ENCODE data around the gene ZC3H18.

ZC3H18 gene

DNA sequence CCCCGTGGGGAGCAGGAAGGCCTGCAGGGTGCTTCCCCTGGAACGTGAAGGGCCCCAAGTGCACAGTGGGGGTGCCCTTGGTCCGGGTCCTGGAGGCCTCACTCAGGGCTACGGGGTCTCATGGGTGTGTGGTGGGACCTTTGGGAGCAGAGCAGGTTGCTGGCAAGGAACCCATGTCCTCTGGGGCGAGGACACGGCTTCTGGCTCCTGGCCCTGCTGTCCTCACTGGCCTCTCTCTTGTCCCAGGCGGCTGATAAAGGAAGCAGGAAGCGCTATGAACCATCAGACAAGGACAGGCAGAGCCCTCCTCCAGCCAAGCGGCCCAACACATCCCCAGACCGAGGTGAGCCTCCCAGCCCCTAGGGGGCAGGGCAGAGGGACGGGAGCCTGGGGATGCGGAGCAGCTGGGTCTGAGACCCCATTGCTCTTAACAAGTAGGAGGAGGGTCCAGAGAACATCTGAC lies 58.3 kb downstream of the ZC3H18 start:
- DNase-seq (ENCODE audit: low read depth, low spot score): no peak
- ChIA-PET CTCF (interaction anchor here (0.8 kb wide), 2 partner anchors 8 to 14 kb away, joined by 3 read pairs; no protein-coding TSS in a partner anchor), POLR2A (no interaction called here)
- H3K4me3 ChIP-seq (ENCODE audit: low read depth, low read length): no peak overlapping the region
- peak; percentile 56 for TF ChIP-seq CTCF (IDR thresholded peaks at IDR 0.05; ENCODE audit: insufficient read depth, low read length, missing control alignments)

GRCh38 chr16:88629835-88630234 lies 59.6 kb downstream of the ZC3H18 start:
- no peak for TF ChIP-seq CTCF (IDR thresholded peaks at IDR 0.05; ENCODE audit: insufficient read depth, low read length, missing control alignments)
- no peak for DNase-seq (ENCODE audit: low read depth, low spot score)
- no peak overlapping the region for H3K4me3 ChIP-seq (ENCODE audit: low read depth, low read length)
- POLR2A ChIA-PET: no interaction called here
- CTCF ChIA-PET: interaction anchor here (0.8 kb wide), 1 partner anchor 9 kb away, joined by 3 read pairs; no protein-coding TSS in a partner anchor

- no peak for TF ChIP-seq CTCF (IDR thresholded peaks at IDR 0.05; ENCODE audit: insufficient read depth, low read length, missing control alignments)
- POLR2A ChIA-PET: no interaction called here
- DNase-seq (ENCODE audit: low read depth, low spot score): no peak
- CTCF ChIA-PET: interaction anchor here (0.8 kb wide), 1 partner anchor 8 kb away, joined by 3 read pairs; no protein-coding TSS in a partner anchor
- no peak overlapping the region for H3K4me3 ChIP-seq (ENCODE audit: low read depth, low read length)
These were observed 60.2 kb downstream of the ZC3H18 start for GRCh38 chr16:88630433-88630832.

GRCh38 chr16:88630941-88631340 lies 60.7 kb downstream of the ZC3H18 start:
- CTCF ChIA-PET: no interaction called here
- DNase-seq (ENCODE audit: low read depth, low spot score): no peak
- POLR2A ChIA-PET: no interaction called here
- no peak for TF ChIP-seq CTCF (IDR thresholded peaks at IDR 0.05; ENCODE audit: insufficient read depth, low read length, missing control alignments)
- no peak overlapping the region for H3K4me3 ChIP-seq (ENCODE audit: low read depth, low read length)

- POLR2A ChIA-PET: no interaction called here
- no peak overlapping the region for H3K4me3 ChIP-seq (ENCODE audit: low read depth, low read length)
- CTCF ChIA-PET: no interaction called here
- DNase-seq (ENCODE audit: low read depth, low spot score): no peak
- TF ChIP-seq CTCF (IDR thresholded peaks at IDR 0.05; ENCODE audit: insufficient read depth, low read length, missing control alignments): no peak
These were observed 61.2 kb downstream of the ZC3H18 start for GRCh38 chr16:88631384-88631783.

- DNase-seq (ENCODE audit: low read depth, low spot score): no peak
- CTCF ChIA-PET: no interaction called here
- no peak for TF ChIP-seq CTCF (IDR thresholded peaks at IDR 0.05; ENCODE audit: insufficient read depth, low read length, missing control alignments)
- POLR2A ChIA-PET: no interaction called here
- no peak overlapping the region for H3K4me3 ChIP-seq (ENCODE audit: low read depth, low read length)
These were observed 61.9 kb downstream of the ZC3H18 start for GRCh38 chr16:88631920-88632586.

Data from AG04449 (cell line).